ENCODE results near the gene RGS5.

GRCh38 chr1:163147019-163147418 lies 55.7 kb downstream of the RGS5 start:
- TF ChIP-seq, protein P1, sequence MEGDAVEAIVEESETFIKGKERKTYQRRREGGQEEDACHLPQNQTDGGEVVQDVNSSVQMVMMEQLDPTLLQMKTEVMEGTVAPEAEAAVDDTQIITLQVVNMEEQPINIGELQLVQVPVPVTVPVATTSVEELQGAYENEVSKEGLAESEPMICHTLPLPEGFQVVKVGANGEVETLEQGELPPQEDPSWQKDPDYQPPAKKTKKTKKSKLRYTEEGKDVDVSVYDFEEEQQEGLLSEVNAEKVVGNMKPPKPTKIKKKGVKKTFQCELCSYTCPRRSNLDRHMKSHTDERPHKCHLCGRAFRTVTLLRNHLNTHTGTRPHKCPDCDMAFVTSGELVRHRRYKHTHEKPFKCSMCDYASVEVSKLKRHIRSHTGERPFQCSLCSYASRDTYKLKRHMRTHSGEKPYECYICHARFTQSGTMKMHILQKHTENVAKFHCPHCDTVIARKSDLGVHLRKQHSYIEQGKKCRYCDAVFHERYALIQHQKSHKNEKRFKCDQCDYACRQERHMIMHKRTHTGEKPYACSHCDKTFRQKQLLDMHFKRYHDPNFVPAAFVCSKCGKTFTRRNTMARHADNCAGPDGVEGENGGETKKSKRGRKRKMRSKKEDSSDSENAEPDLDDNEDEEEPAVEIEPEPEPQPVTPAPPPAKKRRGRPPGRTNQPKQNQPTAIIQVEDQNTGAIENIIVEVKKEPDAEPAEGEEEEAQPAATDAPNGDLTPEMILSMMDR (IDR thresholded peaks at IDR 0.05): no peak
- TF ChIP-seq POLR2AphosphoS5 (IDR thresholded peaks at IDR 0.05) (no peak), POLR2A (IDR thresholded peaks at IDR 0.05) (no peak)
